Activated T-cell treated with anti-CD3 and anti-CD28 coated beads for 4 hours (primary cell): ENCODE results near the gene GJA10.
"Not testable (repeated sequence)": the region's sequence is repeated elsewhere in the genome, so short reads cannot be mapped to it uniquely, and the experiment has no call there.

ENCODE experiments used
- DNase-seq: peaks from one replicate; pipeline ENCODE4 v3.0.0-alpha.2; 2020

GJA10 gene

DNA sequence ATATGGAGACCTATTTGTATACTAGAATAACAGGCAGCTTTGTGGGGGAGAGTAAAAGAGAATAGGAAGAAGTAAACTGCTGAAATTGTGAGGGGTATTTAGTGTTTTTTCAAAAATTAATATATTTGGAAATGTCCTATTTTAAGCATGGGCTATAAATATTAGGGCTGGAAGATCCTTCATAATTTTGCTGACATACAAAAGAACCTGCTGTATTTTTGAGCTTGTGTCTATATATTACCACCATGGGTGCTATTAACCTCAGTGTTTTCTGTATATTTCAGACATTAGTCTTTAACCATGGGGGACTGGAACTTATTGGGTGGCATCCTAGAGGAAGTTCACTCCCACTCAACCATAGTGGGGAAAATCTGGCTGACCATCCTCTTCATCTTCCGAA lies at the start of gene GJA10:
Gene GJA10 (plus strand): TSS at position 301 of the 400 bp plus-strand sequence. CDS start 0 bp downstream, at position 301.
- no peak for DNase-seq

DNA sequence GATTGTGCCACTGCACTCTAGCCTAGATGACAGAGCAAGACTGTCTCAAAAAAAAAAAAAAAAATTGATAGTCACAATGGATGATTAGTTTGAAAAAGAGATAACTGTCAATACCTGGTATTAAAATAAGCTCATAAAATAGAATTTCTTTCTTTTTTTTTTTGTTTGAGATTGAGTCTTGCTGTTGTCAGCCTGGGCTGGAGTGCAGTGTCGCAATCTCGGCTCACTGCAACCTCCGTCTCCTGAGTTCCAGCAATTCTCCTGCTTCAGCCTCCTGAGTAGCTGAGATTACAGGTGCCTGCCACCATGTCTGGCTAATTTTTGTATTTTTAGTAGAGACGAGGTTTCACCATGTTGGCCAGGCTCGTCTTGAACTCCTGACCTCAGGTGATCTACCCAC lies 46.8 kb upstream of the GJA10 start:
- DNase-seq = not testable (repeated sequence)

DNA sequence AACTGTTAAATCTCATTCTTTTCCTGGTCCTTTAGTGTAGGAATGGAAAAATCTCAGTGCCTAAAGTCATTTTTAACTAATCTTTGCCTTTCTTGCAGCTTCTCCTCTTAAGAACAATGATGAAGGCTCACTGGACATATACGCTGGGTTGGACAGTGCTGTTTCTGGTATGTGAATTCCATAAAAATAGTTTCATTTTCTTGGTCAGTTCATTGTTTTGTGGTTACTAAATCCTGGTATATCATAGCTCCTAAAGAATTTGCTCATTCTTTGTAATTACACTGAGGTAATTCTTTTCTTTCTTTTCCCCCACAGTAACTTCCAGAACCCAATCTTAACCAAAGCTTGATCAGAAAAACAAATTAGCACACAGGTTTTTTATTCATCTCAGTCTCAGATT lies 41.2 kb upstream of the GJA10 start:
- DNase-seq = no peak

DNA sequence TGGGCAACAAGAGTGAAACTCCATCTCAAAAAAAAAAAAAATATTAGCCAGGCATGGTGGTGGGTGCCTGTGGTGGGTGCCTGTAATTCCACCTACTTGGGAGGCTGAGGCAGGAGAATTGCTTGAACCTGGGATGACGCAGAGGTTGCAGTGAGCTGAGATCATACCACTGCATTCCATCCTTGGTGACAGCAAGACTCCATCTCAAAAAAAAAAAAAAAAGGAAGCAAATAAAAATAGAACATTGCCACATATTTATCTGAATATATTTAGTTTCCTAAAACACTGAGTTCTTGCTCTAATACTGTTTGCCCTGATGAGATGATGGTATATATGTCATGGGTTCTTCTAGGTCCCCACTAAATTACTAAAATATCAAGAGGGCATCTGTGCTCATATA lies 36.2 kb upstream of the GJA10 start:
- no peak for DNase-seq

DNA sequence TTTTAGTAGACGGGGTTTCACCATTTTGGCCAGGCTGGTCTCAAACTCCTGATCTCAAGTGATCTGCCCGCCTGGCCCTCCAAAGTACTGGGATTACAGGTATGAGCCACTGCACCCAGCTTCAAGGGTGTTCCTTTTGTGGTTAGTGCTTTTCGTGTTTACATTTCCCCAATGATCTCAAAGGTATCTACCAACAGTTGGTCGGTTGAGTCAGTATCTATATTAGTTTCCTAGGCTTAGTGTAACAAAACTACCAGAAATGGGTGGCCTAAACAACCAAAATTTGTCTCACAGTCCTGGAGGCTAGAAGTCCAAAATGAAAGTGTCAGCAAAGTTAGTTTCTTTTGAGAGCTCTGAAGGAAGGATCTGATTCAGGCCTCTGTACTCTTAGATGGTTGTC lies 34.5 kb upstream of the GJA10 start:
- DNase-seq = no peak

DNA sequence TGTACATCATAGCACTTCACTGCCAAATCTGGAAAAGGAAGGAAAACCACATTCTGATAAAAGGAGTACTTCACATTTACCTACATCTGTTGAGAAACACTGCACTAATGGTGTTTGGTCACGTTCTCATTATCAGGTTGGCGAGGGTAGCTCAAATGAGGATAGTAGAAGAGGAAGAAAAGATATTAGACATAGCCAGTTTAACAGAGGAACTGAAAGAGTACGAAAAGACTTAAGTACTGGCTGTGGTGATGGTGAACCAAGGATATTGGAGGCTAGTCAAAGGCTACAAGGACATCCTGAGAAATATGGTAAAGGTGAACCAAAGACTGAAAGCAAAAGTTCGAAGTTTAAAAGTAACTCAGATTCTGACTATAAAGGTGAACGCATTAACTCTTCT lies 32.0 kb upstream of the GJA10 start:
- no peak for DNase-seq

DNA sequence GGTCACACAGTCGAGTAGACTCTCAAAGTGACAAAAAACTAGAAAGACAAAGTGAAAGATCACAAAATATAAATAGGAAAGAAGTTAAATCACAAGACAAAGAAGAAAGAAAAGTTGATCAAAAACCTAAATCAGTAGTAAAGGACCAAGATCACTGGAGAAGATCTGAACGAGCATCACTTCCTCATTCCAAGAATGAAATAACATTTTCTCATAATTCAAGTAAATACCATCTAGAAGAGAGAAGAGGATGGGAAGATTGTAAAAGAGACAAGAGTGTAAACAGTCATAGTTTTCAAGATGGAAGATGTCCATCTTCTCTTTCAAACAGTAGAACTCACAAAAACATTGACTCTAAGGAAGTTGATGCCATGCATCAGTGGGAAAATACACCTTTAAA lies 31.6 kb upstream of the GJA10 start:
- no peak for DNase-seq

DNA sequence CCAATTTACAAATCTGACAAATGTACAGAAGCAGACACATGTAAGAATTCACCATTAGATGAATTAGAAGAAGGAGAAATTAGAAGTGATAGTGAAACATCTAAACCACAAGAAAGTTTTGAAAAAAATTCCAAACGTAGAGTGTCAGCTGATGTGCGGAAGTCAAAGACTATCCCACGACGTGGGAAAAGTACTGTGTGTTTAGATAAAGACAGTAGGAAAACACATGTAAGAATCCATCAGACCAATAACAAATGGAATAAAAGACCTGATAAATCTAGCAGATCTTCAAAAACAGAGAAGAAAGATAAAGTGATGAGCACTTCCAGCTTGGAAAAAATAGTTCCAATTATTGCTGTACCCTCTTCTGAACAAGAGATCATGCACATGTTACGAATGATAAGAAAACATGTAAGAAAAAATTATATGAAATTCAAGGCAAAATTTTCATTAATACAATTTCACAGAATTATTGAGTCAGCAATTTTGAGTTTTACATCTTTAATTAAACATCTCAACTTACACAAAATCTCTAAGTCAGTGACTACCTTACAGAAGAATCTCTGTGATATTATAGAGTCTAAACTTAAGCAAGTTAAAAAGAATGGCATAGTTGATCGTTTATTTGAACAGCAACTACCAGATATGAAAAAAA lies 28.1 kb upstream of the GJA10 start:
- no peak for DNase-seq

DNA sequence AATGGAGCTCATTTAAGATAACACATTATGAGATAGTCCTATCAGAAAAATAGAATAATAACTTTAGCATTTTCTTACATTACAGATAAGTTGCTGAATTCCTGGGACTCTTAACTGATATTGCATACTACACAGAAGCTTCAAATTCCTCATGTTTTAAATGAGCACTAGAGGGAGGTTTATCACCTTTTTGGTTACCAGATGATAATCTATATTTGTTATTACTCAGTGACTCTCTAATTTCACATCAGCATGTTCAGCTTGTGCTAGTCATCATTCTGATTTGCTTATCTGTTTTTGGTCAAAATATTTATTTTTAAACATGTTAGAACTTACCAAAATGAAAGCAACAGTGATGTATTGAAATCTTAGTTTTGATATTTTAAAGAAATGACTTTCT lies 20.5 kb upstream of the GJA10 start:
- DNase-seq = no peak

DNA sequence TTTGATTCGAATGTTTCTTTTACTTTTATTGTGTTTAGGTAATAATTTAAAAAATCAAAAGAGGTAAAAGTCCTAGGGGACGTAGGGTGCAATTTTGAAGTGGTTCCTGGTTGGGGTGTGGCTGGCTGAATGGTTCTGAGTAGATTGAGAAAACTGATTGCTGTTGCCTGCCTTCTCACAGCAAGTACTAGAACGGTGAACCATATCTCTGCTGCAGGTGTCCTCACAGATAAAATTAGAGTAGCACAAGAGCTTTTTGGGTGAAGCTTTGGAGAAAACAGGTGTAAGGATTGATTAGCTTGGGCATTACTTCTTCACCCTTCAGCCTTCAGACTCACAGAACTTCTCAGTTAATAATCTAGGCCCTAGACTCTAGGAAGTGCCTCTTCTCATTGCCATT lies 19.8 kb upstream of the GJA10 start:
- DNase-seq = no peak

DNA sequence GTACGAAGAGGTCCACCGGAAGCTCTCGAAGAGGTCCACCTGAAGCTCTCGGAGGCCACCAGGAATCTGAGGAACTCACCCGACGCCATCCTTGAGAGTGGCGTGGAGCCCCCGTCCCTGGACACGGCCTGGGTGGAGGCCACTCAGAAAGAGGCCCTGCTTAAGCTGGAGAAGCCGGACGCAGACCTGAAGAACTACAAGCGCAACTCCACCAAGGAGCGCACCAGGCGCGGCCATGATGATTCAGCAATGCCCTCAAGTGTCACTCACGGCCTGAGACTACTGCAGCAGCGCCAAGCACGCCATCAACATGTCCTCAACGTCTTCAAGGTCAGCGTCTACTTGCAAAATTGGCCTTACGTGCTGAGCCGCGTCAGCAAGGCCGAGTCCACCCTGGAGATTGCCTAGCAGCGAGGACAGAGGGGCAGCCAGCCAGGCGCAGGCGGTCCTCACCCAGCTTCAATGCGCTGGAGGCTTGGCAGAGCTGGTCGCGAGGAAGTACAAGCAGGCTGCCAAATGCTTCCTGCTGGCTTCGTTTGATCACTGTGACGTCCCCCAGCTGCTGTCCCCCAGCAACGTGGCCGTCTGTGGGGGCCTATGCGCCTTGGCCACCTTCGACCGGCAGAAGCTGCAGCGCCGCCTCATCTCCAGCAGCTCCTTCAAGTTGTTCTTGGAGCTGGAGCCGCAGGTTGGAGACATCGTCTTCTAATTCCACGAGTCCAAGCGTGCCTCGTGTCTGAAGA lies 7.7 kb upstream of the GJA10 start:
- no peak for DNase-seq

DNA sequence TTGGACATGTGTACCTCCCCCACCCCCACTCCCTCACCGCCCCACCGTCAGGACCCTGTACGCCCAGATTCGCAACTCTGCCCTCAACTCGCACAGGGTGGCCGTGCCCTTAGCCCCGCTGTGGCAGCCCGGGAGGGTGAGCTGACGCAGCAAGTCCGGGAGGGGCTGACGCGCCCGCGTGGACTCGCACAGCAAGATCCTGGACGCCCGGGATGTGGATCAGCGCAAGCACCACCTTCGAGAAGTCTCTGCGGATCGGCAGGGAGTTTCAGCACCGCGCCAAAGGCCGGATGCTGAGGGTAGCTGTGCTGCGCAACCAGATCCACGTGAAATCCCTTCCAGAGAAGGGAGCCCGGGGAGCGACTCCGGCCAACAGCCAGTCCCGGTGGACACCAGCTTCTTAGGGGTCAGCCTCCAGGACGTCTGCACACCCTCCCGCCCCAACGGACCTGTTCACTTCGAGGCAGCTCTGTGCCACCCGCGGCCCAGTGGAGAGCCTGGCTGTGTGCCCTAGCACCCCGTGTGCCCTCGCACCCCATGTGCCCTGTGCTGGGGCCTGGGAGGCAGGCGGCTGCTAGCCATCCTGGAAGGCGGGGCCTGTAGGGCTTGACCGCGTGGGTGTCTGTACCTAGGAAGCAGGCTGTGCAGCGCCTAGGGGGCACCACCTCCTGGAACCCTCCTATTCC lies 6.7 kb upstream of the GJA10 start:
- no peak for DNase-seq

DNA sequence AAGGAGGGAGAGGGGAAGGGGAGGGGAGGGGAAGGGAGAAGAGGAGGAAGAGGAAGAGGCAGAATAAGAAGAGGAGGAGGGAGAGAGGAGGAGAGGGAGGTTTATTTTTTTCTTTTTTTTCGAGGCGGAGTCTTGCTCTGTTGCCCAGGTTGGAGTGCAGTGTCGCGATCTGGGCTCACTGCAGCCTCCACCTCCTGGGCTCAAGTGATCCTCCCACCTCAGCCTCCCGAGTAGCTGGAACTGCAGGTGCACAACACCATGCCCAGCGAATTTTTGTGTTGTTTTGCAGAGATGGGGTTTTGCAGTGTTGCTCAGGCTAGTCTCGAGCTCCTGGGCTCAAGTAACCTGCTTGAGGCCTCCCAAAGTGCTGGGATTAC lies 6.1 kb upstream of the GJA10 start:
- DNase-seq = no peak

DNA sequence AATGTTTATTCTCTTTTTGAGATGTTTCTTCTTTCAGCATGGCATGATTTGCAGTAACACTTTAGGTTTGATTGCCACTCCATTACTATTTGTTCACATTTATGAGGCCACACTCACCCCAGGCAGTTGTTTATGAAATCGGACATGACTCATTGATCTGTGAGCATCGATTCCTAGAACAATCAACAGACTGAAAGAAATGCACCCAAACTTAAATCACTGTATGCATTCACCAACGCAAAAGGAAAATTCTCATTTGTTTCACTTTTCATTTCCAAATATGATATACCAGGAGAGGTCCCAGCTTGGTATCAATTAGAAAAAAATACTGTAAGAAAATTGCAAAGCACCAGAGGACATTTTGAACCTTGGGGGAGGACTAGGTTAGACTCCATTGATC lies 5.4 kb upstream of the GJA10 start:
- no peak for DNase-seq

DNA sequence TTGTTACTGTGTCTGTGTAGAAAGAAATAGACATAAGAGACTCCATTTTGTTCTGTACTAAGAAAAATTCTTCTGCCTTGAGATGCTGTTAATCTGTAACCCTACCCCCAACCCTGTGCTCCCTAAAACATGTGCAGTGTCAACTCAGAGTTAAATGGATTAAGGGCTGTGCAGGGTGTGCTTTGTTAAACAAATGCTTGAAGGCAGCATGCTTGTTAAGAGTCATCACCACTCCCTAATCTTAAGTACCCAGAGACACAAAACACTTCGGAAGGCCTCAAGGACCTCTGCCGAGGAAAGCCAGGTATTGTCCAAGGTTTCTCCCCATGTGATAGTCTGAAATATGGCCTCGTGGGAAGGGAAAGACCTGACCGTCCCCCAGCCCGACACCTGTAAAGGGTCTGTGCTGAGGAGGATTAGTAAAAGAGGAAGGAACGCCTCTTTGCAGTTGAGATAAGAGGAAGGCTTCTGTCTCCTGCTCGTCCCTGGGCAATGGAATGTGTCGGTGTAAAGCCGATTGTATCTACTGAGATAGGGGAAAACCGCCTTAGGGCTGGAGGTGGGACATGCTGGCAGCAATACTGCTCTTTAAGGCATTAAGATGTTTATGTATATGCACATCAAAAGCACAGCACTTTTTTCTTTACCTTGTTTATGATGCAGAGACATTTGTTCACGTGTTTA lies 3.3 kb upstream of the GJA10 start:
- not testable (repeated sequence) for DNase-seq

DNA sequence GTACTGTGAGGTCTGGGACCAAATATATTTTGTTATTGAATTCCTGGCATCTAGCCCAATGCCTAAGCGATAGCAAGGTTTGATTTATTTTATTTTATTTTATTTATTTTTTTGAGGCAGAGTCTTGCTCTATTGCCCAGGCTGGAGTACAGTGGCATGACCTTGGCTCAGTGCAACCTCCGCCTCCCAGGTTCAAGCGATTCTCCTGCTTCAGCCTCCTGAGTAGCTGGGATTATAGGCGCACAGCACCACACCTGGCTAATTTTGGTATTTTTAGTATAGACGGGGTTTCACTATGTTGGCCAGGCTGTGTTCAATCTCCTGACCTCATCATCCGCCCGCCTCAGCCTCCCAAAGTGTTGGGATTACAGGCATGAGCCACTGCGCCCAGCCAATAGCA lies 1.7 kb upstream of the GJA10 start:
- DNase-seq = not testable (repeated sequence)

DNA sequence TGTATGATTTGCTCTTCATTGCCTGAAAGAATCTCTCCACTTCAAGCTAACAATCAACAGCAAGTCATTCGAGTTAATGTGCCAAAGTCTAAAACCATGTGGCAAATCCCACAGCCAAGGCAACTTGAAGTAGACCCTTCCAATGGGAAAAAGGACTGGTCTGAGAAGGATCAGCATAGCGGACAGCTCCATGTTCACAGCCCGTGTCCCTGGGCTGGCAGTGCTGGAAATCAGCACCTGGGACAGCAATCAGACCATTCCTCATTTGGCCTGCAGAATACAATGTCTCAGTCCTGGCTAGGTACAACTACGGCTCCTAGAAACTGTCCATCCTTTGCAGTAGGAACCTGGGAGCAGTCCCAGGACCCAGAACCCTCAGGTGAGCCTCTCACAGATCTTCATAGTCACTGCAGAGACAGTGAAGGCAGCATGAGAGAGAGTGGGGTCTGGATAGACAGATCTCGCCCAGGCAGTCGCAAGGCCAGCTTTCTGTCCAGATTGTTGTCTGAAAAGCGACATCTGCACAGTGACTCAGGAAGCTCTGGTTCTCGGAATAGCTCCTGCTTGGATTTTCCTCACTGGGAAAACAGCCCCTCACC lies 1.1 kb downstream of the GJA10 start:
- no peak for DNase-seq

DNA sequence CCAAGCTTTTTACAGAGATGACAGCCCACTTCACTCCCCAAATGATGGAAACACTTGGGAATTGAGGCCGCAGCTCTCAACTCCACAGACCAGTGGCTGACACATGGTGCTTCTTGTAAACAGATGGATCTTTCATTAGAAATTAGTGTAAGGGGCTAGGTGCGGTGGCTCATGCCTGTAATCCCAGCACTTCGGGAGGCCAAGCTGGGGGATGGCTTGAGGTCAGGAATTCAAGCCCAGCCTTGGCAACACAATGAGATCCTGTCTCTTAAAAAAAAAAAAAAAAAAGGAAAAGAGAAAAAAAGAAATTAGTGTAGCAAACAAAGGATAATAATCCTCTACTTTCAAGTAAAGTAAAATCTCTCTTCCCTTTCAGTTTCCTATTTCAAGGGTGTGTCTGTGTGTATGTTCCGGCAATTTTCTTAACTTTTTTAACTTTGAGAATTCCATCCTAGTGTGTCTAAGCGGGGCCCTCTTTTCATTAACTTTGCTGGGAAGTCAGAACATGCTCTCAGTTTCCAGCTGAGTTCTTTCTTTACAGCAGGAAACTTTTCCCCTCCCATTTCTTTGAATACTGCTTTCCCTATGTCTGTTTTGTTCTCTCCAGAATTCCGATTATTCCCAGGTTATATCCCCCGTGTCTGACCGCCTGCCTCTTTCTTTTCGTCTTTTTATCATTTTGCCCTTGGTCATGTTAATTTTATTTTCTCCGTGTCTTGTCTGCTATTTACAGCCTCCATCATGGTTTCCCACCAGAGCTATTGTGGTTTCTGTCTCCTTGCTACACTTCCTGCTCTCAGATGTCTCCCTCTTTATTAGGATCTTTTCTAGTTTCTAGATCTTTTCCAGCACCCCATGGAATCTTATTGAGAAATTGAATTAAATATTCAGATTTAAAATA lies 16.0 kb downstream of the GJA10 start:
- DNase-seq = not testable (repeated sequence)

DNA sequence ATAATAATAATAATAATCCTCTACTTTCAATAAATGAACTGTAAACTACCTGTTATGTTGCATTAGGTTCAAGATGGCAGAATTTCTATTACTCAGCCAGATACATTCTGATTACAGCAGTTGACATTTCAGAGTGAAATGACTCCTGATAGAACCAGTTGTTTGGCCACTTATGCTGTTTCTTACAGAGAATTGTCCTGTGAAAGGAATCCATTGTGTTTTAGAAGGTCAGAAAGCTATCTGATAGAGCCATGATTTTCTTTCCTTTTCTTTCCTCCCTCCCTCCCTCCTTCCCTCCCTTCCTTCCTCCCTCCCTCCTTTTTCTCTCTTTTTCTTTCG lies 16.6 kb downstream of the GJA10 start:
- DNase-seq = no peak

DNA sequence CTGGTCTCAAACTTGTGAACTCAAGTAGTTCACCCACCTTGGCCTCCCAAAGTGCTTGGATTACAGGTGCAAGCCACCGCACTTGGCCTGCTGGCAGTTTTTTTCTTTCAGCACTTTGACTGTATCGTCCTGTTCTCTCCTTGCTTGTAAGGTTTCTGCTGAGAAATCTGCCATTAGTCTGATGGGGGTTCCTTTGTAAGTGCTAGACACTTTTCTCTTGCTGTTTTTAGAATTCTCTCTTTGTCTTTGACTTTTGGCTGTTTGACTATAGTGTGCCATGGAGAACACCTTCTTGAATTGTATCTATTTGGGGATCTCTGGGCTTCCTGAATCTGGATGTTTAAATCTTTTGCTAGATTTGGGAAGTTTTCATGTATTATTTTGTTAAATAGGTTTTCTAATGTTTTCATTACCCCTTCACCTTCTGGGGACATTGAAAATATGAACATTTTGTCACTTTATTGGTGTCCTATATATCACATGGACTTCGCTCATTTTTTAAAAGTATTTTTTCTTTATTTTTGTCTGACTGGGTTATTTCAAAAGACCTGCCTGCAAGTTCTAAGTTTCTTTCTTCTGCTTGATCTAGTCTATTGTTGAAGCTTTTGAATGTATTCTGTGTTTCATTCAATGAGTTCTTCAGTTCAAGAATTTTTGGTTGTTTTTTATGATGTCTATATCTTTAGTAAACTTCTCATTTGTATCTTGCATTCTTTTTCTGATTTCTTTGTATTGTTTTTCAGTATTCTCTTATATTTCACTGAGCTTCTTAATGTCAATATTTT lies 22.1 kb downstream of the GJA10 start:
- DNase-seq = no peak

DNA sequence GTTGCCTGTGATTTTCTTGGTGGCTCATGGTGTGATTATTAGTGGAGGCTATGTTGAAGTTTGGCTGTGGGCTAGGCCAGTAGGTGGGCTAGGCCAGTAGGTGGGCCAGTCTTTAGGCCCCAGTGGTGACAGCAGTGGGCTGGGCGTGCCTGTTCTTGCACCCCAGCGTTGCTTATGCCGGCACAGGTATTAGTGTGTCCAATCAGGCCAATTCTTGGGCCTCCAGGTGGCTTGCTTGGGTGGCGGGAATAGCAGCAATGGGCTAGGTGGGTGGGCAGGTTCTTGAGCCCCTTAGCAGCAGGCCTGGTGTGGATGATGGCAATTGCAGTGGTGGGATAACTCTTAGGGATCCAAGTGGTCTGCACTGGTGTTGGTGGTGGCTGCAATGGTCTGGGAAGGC lies 22.9 kb downstream of the GJA10 start:
- no peak for DNase-seq
